ENCODE results near the gene ACVR1.

Gene ACVR1

DNA sequence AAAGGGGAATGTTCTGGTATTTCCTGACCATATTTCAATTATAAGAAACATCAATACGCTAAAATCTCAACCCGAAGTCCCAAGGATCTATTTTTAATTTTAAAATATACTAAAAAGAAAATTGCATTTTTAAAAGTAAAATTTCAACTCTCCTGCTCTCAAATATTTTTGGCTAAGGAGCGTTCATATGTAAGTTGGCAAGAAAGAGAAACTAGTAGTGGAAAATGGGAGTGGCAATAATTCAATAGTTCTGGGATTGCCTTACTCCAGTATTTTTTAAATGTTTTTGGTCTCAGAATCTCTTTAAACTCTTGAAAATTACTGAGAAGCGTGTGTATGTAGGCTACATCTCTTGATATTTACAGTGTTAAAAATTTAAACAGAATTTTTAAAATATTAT, 72.7 kb downstream of the ACVR1 start:
- FAIRE-seq (no peak), DNase-seq (ENCODE audit: insufficient read length, low spot score) (no peak)

DNA sequence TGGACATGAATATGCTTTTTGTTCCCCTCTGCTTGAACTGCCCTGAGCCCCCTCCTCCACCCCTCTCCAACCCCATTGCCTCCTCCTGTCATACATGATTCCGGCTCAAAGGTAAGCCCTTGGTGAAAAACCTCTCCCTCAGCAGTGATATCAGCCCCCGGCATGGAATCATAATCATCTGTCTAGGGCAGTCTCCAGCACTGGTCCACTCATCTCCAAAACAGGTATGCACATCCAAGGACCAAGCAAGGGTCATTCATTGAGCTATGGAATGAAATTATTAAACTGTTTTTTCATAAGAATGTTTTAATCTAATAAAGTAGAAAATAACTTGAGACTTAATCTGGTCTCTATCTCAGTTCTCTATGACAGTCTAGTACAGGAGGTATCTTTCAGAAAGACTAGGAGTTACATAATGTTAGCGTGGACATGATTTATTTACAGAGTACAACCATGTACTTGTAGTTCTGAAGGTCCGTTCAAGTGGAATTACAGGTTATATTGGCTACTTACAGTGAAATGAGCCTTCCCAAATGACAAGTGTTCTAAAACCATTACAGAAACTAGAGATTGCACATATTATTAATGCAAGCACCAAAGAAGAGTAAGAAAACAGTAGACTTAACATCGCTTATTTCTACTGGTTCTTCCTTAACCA, 75.2 kb downstream of the ACVR1 start:
- DNase-seq (ENCODE audit: insufficient read length, low spot score): no peak
- no peak for FAIRE-seq

DNA sequence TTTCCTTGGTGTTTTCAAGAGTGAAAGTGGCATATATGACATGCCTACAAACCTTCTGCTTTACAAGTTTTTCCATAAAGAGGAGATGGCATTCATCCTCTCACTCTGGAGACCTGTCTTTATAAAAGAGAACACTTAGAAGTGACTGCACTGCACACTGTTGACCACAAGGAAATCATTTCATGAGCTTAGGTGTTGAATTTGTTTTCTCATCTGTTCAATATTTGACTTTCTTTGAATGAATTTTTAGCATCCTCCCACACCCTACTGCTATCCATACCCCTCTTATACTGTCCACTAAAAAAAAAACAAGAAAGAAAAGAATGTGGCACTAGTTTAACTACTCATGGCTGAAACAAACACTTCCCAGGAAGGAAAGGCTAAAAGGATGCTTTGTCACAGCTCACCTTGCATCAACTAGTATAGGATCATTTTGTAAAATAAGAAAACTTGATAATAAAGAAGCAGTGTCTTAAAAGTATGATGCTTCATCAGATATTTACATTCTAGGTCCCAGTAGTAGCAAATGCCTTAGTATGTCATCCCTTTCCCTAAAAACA, 83.0 kb downstream of the ACVR1 start:
- FAIRE-seq (no peak), DNase-seq (ENCODE audit: insufficient read length, low spot score) (no peak)

DNA sequence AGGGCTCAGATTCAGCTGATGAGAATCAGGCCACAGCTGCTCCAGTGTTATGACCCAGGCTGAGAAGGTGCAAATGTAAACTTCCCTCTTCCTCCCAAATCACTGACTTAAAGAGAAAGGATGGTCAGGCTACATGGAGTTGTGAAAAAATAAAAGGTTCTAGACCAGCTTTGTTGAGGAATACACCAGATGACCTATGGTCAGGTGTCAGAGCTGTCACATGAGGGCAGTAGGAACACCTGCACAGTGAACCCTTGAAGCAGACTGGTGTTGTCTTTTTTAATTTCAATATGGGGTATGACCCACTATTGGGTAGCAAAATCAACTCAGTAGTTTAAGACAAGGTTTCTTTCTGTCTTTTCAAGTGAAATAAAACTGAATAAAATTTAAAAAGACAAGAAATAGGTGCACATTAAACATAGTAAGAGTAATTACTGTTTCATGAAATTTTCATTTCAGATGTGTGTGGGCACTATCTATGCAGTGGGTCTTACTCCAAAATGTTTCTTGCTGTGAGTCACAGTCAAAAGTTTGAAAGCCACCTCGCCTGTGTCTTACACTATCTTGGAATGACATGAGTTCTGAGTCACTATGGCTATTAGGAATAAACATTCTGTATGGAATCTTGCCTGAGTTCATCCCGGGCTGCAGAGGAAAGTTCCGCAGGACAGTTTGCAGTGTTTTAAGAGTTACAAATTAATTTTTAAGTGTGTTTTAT, 83.6 kb downstream of the ACVR1 start:
- FAIRE-seq: no peak
- DNase-seq (ENCODE audit: insufficient read length, low spot score): no peak

DNA sequence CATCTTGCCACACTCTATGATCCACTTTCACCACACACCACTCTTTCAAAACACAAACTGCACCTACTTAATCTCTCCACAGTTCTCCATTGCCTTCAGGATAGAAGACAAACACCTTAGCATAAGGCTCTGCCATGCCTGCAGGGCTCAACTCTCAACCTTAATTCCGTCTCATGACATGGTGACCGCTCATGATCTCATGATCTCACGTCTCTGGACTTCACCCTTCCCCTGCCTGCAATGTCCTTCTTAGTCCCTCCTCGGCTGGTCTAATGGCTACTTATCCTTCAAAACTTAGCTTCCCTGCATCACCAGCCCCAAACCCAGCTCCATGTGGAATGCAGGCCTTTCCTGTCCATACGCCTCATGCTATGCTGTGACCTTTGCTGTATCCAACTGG, 85.3 kb downstream of the ACVR1 start:
- no peak for DNase-seq (ENCODE audit: insufficient read length, low spot score)

DNA sequence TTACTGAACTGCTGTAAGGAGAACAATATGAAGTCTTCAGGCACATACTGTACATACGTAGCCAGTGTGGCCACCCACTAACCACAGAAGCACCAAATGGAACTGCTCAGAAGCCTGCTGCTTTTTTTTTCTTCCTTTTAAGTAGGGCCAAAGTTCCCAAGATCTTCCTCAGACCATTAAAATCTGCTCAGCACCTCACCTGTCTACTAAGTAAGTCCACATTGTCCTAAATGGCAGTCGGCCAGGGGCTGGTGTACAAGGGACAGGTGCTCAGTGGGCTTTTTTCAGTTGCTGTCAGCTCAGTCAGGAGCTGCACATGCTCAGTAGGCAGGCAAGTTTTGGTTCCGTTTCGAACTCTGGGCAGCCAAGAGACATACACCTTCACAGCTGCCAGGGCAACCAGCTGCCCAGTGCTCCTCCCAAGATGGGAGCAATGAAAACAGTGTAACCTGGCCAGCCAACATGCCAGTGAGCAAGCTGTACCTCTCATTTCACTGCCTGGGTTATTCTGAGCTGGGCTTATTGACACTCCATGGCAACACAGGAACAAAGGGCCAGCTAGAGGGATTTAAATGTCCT, 86.1 kb downstream of the ACVR1 start:
- FAIRE-seq: no peak

More for the DNA sequence above, 85.3 kb downstream of the ACVR1 start:
- FAIRE-seq: no peak

GRCh38 chr2:157789256-157789655, 86.9 kb downstream of the ACVR1 start:
- FAIRE-seq (no peak), DNase-seq (ENCODE audit: insufficient read length, low spot score) (no peak)

More for the DNA sequence above, 86.1 kb downstream of the ACVR1 start:
- no peak for DNase-seq (ENCODE audit: insufficient read length, low spot score)

DNA sequence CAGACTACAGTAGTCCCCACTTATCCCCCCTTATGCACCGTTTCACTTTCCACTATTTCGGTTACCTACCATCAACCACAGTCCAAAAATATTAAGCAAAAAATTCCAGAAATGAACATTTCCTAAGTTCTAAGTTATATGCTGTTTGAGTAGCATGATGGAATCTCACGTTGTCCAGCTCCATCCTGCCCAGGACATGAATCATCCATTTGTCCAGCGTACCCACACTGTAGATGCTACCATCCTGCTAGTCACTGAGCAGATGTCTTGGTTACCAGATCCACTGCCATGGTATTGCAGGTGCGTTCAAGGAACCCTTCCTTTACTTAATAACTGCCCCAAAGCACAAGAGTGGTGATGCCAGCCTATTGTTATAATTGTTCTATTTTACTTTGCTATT, 87.9 kb downstream of the ACVR1 start:
- DNase-seq (ENCODE audit: insufficient read length, low spot score): no peak

GRCh38 chr2:157787364-157787938, 88.7 kb downstream of the ACVR1 start:
- no peak for FAIRE-seq
- no peak for DNase-seq (ENCODE audit: insufficient read length, low spot score)

More for the DNA sequence above, 87.9 kb downstream of the ACVR1 start:
- no peak for FAIRE-seq

- FAIRE-seq (no peak), DNase-seq (ENCODE audit: insufficient read length, low spot score) (no peak)
Observed at GRCh38 chr2:157786663-157787363, 89.3 kb downstream of the ACVR1 start.

DNA sequence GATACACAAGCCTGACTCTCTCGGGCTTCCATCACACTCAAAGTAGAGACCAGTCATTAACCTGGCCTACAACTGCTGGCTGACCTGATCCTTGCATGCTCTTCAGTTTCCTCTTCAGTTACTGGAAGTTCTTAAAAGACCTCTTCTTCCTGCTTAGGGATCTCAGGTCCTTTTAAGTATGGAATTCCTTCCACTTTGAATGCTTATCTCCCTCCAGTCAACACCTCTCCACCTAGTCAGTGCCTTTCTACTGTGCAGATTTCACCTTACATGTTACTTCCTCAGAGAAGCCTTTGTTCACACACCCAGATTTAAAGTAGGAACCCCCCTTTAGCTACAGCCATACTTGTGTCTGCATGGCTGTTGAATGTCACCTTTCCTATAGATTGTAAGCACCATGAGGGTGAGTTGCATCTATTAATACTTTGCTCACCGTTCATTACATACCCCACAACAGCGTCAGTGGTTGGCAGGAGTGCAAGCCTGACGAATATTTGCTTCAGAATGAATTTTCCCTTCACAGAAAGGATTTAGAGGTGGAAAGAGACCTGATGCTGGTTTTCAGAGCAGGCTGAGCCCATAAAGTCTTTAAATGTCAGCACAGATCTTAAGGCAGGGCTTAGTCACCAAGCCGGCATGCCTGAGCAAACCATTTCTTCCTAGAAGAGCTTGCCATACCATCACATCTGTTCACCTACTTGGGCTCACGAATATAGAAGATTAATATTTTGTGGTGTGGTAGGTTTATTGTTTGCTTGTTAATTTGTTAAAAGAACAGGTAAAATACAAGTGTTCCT, 90.1 kb downstream of the ACVR1 start:
- FAIRE-seq: no peak
- no peak for DNase-seq (ENCODE audit: insufficient read length, low spot score)

DNA sequence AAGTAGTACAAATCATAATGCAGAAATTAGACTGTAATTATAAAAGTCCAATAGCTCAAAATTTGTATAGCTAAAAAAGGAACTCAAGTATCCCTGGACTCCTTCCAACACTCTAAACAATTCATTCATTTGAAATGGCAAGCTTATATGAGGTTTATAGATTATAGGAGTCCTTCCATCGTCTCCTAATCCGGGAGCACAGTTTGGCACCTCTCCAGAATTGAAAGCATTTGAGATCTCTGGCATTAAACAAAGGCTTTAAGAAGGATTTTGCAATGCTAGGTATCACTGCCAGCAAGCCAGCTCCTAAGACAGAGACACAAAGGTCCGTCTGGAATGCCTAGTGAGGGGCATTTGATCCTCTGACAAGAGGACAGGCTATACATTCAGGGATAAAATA, 90.9 kb downstream of the ACVR1 start:
- FAIRE-seq (no peak), DNase-seq (ENCODE audit: insufficient read length, low spot score) (no peak)

DNA sequence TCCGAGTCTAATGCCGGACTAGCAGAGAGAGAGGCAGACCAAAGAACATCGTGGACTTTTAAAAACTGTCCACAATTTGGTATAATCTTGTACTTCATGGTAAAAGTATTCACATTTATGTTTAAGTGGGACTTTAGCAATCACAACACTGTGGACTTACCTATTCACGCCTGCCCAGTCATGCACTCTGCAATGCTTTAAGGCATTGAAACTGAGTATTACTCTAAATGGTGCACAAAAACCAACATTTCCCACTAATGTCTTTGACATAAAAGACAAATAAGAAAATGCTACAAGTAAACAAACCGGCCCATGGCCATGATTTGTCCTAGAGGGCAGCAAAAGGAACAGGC, 91.3 kb downstream of the ACVR1 start:
- FAIRE-seq (no peak), DNase-seq (ENCODE audit: insufficient read length, low spot score) (no peak)

DNA sequence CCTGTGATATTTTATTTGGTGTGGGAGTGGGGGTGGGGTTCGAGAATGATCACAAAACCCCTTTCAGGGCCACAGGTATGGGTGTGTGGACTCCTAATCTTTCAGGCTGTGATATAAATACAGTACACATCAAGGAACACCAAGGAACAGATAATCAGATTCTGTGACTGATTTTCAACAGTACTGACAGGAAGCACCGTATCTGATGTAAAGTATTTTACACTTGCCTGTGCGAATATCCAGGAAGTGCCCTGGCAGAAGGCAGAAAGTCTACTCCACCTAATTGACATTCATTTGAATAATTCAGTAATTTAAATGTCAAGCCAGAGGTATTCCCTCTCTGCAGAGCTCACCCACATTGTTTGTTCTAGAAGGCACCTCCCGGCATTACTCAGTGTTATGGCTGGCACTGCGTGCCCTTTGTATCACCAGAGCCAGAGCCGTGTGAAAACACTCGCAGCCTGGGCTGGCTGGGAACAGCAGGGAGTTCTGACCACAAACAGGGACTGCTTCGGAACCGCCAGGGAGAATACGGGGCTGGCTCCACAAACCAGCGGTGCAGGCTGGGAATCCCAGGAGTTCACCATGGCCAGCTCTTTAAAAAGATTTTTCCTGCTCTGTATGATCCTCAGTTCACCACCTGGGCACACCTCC, 91.8 kb downstream of the ACVR1 start:
- DNase-seq (ENCODE audit: insufficient read length, low spot score) (no peak), FAIRE-seq (no peak)

DNA sequence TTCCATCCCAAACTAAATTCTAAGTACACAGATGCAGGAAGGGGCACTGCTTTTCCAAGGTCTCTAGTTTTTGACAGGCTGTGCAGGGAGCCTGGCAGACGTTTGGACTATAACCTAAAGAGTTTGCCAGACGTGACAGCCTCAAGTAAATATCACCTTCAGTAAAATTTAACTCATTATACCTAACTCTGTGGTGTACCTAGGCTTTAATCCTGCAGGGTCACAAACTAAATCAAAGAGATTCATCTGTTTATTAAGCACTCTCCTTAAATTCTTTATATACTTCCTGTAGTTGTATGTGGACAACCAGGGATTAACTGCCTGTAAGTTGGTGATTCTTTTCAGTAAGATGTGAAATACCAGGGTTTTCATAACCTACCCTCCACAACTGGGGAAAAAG, 92.9 kb downstream of the ACVR1 start:
- DNase-seq (ENCODE audit: insufficient read length, low spot score): no peak
- FAIRE-seq: no peak

DNA sequence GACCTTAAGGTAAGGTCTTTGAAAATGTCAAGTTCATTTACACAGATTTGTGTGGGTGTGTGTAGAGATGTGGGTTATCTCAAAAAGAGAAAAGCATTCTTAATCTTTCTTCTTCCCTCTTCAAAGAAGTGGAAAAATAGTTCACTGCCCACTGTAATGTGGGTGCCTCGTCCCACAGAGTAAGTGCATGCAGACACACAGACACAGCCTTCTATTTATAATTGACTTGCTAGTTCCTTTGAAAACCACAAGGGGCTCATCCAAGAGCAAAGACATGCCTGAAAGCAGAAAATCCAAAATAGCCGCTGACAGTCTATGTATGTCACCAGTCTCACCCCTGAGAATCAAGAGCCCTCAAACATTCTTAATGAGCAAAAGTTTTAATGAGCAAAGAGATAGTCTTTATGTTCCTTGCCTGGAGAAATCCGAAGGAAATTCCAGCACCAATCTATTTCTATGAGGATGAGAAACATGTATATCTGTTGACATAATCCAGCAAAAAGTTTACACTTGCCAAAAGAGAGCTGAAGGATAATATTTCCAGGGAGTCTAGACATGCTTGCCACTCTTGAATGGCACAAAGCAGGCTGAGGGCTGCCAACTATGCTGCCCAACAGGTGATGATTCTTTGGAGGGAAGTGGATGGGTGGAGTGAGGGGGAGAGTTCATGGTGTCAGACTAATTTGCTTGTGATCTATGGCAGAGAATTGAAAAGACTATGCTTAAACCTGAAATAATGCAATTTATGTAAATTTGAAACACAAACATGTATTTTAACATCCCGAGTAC, 93.9 kb downstream of the ACVR1 start:
- no peak for FAIRE-seq
- DNase-seq (ENCODE audit: insufficient read length, low spot score): no peak

DNA sequence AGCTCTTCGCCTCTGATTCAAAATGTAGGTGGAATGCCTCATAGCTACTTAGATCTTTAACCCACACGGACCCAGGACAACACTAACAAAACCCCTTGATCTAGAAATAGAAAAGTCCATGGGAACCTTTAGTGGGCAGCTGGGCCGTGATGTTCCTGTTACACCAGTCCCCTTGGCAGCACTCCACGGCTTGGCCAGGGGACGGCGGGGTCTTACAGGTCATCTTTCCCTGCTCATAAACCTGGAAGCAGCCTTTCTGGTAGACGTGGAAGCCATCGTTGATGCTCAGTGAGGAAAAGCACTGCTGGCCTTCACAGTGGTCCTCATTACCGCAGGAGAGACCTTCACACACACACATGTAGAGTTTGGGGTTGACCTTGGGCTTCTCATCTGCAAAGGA, 95.9 kb downstream of the ACVR1 start:
- FAIRE-seq: no peak
- DNase-seq (ENCODE audit: insufficient read length, low spot score): no peak

GRCh38 chr2:157779794-157780193, 96.3 kb downstream of the ACVR1 start:
- DNase-seq (ENCODE audit: insufficient read length, low spot score): no peak
- FAIRE-seq: no peak

- FAIRE-seq (no peak), DNase-seq (ENCODE audit: insufficient read length, low spot score) (no peak)
Observed at GRCh38 chr2:157777427-157777826, 98.7 kb downstream of the ACVR1 start.
